ENCODE measurements around the gene CALHM6. TPM values are rescaled to one million over a fixed set of nuclear protein-coding genes. Genes with fewer than 3 reads are reported as not detected.

The CALHM6 gene
- total and polyA plus RNA-seq, 2 of the 13 experiments (the other 11 are each of a cell fraction or from before 2014, with no cell fraction given): not detected

- no peak overlapping the region for H2AFZ ChIP-seq (ENCODE audit: low read length)
- H3K4me1 ChIP-seq (ENCODE audit: insufficient read depth, low read length): peaks cover 5% of the 10 kb centered on the region
- no peaks in the 10 kb centered on the region for H4K20me1 ChIP-seq (ENCODE audit: insufficient read depth, low read length)
- no peaks in the 10 kb centered on the region; a peak in 1 of 5 replicates for H3K27me3 ChIP-seq (ENCODE audit: control insufficient read depth in 1 of 2, insufficient read depth in 2 of 2, low read length in 2 of 2)
- intact Hi-C loops (cut with micrococcal nuclease; ENCODE audit: unreplicated experiment): no loop called here
- ChIA-PET CTCF (ENCODE audit: low intra/inter-chr PET ratio, low total read pairs) (no interaction called here), POLR2A (no interaction called here)
- BruUV-seq (replicated peaks): no TSS peak
- ATAC-seq (no peak), FAIRE-seq (no peak), DNase-seq (ENCODE audit: low spot score) (no peak)
- H3K4me3 ChIP-seq (replicated peaks in 1 of 3; ENCODE audit: insufficient read depth in 1 of 3, low read depth in 2 of 3, low read length in 3 of 3): no peak overlapping the region
- WGBS (ENCODE audit: low lambda C conversion rate): 24% methylated on average over 3 of the region's 3 CpGs
- in situ Hi-C loops (cut with HindIII; ENCODE audit: extremely low pct_ligation_motif_present, low pct_unique_long_range_greater_than_20kb): no loop called here
- no peaks in the 10 kb centered on the region for H3K9me3 ChIP-seq (ENCODE audit: low read length)
- H3K27ac ChIP-seq (ENCODE audit: extremely low read length, insufficient read depth, low read length): no peak overlapping the region
- H3K36me3 ChIP-seq (replicated peaks in 1 of 2; ENCODE audit: control insufficient read depth in 1 of 2, insufficient read depth in 2 of 2, low read length in 2 of 2): no peaks in the 10 kb centered on the region
- H3K4me2 ChIP-seq (ENCODE audit: low read depth, low read length): no peak overlapping the region
- H3K9ac ChIP-seq (ENCODE audit: insufficient read depth, low read depth, low read length): no peak overlapping the region
- H3K79me2 ChIP-seq (ENCODE audit: insufficient read depth, low read length): no peaks in the 10 kb centered on the region
- TF ChIP-seq ZSCAN25 (CRISPR knock-in tag; IDR thresholded peaks at IDR 0.05) (no peak), ZNF660 (CRISPR knock-in tag; IDR thresholded peaks at IDR 0.05; ENCODE audit: borderline replicate concordance, low read depth) (no peak), ZNF329 (CRISPR knock-in tag; IDR thresholded peaks at IDR 0.05; ENCODE audit: low read depth) (no peak)
These were observed 36.0 kb downstream of the CALHM6 start for GRCh38 chr6:116497113-116497676.

GRCh38 chr6:116500969-116501433 lies 39.8 kb downstream of the CALHM6 start:
- in situ Hi-C loops (cut with HindIII; ENCODE audit: extremely low pct_ligation_motif_present, low pct_unique_long_range_greater_than_20kb): no loop called here
- DNase-seq (ENCODE audit: low spot score) (no peak), FAIRE-seq (no peak), ATAC-seq (no peak)
- no peak overlapping the region for H3K4me3 ChIP-seq (replicated peaks in 1 of 3; ENCODE audit: insufficient read depth in 1 of 3, low read depth in 2 of 3, low read length in 3 of 3)
- H3K9me3 ChIP-seq (ENCODE audit: low read length): no peaks in the 10 kb centered on the region
- H3K4me1 ChIP-seq (ENCODE audit: insufficient read depth, low read length): peaks cover 5% of the 10 kb centered on the region
- intact Hi-C loops (cut with micrococcal nuclease; ENCODE audit: unreplicated experiment): no loop called here
- H3K4me2 ChIP-seq (ENCODE audit: low read depth, low read length): no peak overlapping the region
- no TSS peak for BruUV-seq (replicated peaks)
- POLR2A ChIA-PET: no interaction called here
- CTCF ChIA-PET (ENCODE audit: low intra/inter-chr PET ratio, low total read pairs): no interaction called here
- H3K36me3 ChIP-seq (replicated peaks in 1 of 2; ENCODE audit: control insufficient read depth in 1 of 2, insufficient read depth in 2 of 2, low read length in 2 of 2): no peaks in the 10 kb centered on the region
- TF ChIP-seq ZKSCAN5 (CRISPR knock-in tag; IDR thresholded peaks at IDR 0.05): no peak
- no peak for TF ChIP-seq PHF20 (CRISPR knock-in tag; IDR thresholded peaks at IDR 0.05)
- no peak for TF ChIP-seq ETV5 (CRISPR knock-in tag; IDR thresholded peaks at IDR 0.05; ENCODE audit: borderline replicate concordance)
- TF ChIP-seq TBP (CRISPR knock-in tag; IDR thresholded peaks at IDR 0.05): no peak
- TF ChIP-seq TRIM22 (IDR thresholded peaks at IDR 0.05): no peak
- no peak for TF ChIP-seq ZNF296 (CRISPR knock-in tag; conservative IDR thresholded peaks at IDR 0.05)
- TF ChIP-seq BATF2 (CRISPR knock-in tag; IDR thresholded peaks at IDR 0.05): no peak
- TF ChIP-seq ZSCAN12 (CRISPR knock-in tag; IDR thresholded peaks at IDR 0.05): no peak
- no peaks in the 10 kb centered on the region for H3K79me2 ChIP-seq (ENCODE audit: insufficient read depth, low read length)
- H3K27me3 ChIP-seq (ENCODE audit: control insufficient read depth in 1 of 2, insufficient read depth in 2 of 2, low read length in 2 of 2): no peaks in the 10 kb centered on the region; a peak in 1 of 5 replicates
- H2AFZ ChIP-seq (ENCODE audit: low read length): no peak overlapping the region
- no peaks in the 10 kb centered on the region for H4K20me1 ChIP-seq (ENCODE audit: insufficient read depth, low read length)
- no peak overlapping the region for H3K27ac ChIP-seq (ENCODE audit: extremely low read length, insufficient read depth, low read length)
- H3K9ac ChIP-seq (ENCODE audit: insufficient read depth, low read depth, low read length): no peak overlapping the region
- 31% methylated on average over 9 of the region's 9 CpGs for WGBS (ENCODE audit: low lambda C conversion rate)

Data from HepG2 (cell line).